GM12872 (cell line): ENCODE data around the gene ADCY2.

Experiments
- TF ChIP-seq, protein P1 (sequence below): IDR thresholded peaks from 3 replicates; pipeline ENCODE4 v1.5.1; 2011; ENCODE audit warnings: low read depth, mild to moderate bottlenecking, low read length, moderate library complexity; ENCODE audit not compliant: insufficient read depth

The ADCY2 gene

DNA sequence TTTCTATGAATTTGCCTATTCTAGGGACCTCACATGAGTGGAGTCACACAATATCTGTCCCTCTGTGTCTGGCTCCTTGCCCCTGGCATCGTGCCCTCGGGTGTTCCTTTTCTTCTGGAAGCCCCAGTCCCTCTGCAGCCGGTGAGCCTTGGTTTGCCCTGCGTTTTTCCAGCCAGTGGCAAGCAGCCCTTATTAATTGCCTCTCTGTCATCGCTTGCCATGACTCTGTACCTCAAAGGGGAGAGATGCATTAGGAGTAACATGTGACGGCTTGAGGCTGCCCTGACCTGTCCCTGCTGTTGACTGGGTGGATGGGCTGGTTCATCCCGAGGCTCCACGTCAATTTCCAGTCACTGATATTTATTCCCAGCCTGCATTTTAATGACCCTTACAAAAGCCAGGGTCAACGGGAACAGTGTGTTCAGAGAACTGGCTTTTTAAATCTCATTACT is 367.7 kb downstream of the ADCY2 start:
- TF ChIP-seq, protein P1, sequence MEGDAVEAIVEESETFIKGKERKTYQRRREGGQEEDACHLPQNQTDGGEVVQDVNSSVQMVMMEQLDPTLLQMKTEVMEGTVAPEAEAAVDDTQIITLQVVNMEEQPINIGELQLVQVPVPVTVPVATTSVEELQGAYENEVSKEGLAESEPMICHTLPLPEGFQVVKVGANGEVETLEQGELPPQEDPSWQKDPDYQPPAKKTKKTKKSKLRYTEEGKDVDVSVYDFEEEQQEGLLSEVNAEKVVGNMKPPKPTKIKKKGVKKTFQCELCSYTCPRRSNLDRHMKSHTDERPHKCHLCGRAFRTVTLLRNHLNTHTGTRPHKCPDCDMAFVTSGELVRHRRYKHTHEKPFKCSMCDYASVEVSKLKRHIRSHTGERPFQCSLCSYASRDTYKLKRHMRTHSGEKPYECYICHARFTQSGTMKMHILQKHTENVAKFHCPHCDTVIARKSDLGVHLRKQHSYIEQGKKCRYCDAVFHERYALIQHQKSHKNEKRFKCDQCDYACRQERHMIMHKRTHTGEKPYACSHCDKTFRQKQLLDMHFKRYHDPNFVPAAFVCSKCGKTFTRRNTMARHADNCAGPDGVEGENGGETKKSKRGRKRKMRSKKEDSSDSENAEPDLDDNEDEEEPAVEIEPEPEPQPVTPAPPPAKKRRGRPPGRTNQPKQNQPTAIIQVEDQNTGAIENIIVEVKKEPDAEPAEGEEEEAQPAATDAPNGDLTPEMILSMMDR = no peak

DNA sequence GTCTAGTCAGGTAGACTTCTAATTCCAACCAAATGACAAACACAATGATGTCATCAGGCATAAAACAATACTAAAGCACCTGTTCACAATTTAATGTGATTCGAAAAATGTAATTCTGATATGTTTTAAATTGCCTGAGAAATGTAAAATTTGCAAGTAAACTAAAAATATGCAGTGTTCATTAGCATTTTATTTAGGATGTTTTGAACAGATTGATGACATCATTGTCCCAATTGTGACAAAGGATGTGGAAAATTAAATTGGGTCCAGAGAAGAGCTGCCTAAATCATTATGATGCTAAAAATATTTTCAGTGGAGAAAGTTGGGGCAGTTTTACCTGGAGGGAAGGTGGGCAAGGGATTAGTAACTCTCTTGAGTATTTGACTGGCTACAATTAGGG is 368.5 kb downstream of the ADCY2 start:
- TF ChIP-seq, protein P1 = no peak

DNA sequence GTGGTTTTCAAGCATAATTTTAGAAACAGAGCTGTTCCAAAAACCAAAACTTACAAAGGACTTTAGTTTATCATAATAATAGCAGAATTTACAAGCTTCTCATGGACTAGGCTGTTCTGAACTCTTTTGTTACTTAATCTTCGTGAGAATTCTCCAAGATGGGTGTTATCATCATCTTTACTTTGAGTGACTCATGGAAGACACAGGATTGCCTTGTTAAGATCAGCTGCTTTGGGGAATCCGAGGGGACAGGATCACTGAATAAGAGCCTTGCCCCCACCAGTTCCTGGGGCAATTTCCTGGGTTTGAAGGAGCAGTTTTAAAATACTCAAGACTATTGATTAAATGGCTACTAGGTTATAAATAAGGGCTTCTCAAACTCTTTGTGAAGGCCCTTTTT is 374.5 kb downstream of the ADCY2 start:
- TF ChIP-seq, protein P1 = no peak

DNA sequence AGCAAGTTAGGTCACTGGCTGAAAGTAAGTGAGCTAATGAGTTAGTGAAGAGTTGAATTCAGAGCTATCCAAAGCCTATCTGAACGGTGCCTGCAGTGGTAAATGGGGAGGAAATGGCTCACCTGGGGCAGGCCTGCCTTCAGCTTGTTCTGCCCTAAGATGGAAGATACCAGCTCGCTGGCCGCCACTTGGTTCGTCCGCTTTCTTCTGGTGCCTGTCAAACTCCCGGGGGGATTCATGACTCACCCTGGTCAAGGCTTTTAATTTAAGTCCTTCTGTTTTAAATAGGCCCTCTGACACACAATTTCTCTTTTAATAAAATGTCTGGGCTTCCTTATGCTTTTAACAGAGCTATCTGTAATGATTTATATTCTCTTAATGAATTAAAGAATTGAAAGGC is 376.2 kb downstream of the ADCY2 start:
- TF ChIP-seq, protein P1 = no peak

DNA sequence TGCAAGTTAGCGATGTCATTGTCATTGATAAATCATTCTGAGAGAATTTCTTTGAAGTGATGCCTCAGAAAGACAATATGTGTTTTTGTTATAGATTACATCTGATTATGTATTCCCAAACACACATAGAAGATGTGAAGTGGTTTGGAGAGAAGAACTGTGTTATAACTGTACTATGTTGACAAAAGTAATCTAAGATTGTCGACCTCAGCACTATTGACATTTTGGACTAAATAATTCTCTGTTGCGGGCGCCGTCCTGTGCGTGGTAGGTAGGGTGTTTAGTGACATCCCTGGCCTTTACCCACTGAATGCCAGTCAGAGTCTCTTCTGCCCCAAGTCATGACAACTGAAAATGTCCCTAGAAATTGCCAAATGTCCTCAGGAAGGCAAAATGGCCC is 377.2 kb downstream of the ADCY2 start:
- TF ChIP-seq, protein P1 = no peak

DNA sequence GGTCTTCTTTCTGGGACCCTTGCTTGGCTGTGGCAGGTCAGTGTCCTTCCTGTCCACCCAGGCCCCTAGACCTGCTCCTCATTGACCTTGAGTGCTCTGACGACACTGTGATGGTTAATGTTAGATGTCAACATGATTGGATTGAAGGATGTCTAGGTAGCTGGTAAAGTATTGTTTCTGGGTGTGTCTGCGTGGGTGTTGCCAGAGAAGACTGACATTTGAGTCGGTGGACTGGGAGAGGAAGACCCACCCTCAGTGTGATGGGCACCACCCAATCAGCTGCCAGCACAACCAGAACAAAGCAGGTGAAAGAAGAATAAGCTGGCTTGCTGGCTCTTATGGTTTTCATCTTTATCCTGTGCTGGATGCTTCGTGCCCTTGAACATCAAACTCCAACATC is 380.5 kb downstream of the ADCY2 start:
- TF ChIP-seq, protein P1 = no peak

DNA sequence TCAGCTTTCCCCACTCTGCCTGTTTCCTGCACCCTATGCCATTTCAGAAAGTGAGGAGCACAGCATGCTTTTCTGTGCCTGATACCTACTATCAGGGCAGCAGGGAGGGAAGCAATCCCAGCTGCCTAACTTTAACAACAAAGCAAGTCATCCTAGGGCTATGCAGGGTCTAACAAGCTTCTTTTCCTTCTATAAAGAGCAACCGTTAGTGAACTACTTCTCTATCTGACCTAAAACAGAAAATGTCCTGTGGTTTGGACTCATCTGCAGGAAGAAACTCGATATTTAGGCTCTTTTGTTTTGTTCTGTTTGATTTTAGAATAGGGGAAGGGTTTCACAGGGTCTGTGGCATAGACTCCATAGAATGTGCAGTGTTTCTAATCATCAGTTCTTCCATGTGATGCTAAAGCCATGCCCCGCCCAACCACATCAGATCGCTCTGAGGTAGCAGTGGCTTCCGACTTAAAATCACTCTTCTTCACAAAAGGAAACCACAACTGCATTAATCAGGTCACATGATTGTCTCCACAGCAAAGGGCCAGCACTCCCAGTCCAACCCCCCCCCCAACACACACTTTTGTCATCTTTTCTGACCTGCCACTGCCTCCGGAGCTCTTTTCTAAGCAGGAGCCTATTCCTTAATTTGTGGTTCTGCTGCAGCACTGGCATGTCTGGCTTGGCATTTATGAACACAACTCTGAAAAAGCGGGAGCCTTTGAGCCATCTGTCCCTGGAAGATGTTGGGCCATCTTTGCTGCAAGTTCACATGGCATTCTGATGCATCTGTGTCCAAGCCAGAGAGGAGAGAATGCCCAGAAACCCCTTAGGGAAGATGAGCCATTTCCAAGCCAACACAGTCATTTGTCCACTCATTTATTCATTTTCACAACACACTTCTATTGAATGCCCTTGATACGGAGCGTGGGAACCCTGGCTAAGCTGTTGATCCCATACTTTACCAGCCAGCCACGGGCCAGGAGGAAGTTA is 383.4 kb downstream of the ADCY2 start:
- TF ChIP-seq, protein P1 = no peak
